Mononuclear cell (primary cell): ENCODE results near the gene KRTAP10-3. TPM values are rescaled to one million over a fixed set of nuclear protein-coding genes. Genes with fewer than 3 reads are reported as not detected.

Experiments
- H3K27me3 ChIP-seq: 2 replicates; pipeline ENCODE4 v1.6.0; 2011; ENCODE audit warnings: low read length, control low read depth; ENCODE audit not compliant: insufficient read depth
- H3K4me1 ChIP-seq: 2 replicates; pipeline ENCODE4 v1.5.1; 2011; ENCODE audit warnings: mild to moderate bottlenecking, low read length, control low read depth; ENCODE audit not compliant: insufficient read depth
- H3K4me3 ChIP-seq: 2 replicates; pipeline ENCODE4 v1.5.1; 2011; ENCODE audit warnings: mild to moderate bottlenecking, low read length, moderate library complexity
- H3K9me3 ChIP-seq: 2 replicates; pipeline ENCODE4 v1.5.1; 2011; ENCODE audit warnings: low read depth, mild to moderate bottlenecking, control low read depth, low read length
- total RNA-seq: library from RNA; depleted of rRNA; stranded (reverse); fragments of >200 nt; gene quantifications from one replicate; pipeline ENCODE4 v1.2.3, GENCODE V29; 2012

The KRTAP10-3 gene
- total RNA-seq, 1 donor = not detected

DNA sequence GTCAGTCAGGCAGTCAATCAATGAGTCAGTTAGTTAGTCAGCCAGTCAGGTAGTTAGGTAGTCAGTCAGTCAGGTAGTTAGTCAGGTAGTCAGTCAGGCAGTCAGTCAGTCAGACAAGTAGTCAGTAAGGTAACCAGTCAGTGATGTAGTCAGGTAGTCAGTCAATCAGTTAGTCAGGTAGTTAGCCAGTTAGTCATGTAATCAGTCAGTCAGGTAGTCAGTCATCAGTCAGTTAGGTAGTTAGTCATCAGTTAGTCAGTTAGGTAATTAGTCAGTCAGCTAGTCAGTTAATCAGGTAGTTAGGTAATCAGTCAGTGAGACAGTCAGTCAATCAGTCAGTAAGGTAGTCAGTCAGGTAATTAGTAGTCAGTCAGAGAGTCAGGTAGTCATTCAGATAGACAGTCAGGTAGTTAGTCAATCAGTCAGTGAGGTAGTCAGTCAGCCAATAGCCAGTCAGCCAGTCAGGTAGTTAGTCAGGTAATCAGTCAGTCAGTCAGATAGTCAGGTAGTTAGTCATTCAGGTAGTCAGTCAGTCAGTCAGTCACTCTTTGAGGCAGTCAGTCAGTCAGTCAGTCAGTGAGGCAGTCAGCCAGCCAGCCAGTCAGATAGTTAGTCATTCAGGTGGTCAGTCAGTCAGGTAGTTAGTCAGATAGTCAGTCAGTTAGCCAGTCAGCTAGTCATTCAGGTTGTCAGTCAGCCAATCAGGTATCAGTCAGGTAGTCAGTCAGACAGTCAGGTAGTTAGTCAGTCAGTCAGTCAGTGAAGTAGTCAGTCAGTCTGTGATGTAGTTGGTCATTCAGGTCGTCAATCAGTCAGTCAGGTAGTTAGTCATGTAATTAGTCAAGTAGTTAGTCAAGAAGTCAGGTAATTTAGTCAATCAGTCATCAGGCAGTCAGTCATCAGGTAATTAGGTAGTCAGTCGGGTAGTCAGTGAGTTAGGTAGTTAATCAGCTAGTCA, 33.9 kb downstream of the KRTAP10-3 start:
- Histone ChIP-seq H3K27me3 (no peaks in the 10 kb centered on the region), H3K9me3 (no peaks in the 10 kb centered on the region), H3K4me3 (no peak overlapping the region), H3K4me1 (no peaks in the 10 kb centered on the region)

DNA sequence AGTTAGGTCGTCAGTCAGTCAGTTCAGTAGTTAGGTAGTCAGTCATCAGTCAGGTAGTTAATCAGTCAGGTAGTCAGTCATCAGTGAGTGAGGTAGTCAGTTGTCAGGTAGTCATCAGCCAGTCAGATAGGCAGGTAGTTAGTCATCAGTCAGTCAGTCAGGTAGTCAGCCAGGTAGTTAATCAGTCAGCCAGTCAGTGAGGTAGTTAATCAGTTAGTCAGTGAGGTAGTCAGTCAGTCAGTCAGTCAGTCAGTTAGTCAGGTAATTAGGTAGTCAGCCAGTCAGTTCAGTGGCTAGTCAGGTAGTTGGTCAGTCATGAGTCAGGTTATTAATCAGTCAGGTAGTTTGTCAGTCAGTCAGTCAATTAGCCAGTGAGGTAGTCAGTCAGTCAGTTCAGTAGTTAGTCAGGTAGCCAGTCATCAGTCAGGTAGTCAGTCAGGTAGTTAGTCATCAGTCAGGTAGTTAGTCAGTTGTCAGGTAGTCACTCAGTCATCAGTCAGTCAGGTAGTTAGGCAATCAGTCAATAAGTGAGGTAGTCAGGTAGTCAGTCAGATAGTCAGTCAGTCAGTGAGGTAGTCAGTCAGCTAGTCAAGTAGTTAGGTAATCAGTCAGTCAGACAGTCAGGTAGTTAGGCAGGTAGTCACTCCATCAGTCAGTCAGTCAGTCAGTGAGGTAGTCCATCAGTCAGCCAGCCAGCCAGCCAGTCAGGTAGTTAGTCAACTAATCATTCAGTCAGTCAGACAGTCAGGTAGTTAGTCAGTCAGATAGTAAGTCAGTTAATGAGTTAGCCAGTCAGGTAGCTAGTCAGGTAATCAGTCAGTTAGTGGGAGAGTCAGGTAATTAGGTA, 34.8 kb downstream of the KRTAP10-3 start:
- H3K9me3 ChIP-seq = no peaks in the 10 kb centered on the region
- no peaks in the 10 kb centered on the region for H3K27me3 ChIP-seq
- H3K4me3 ChIP-seq = no peak overlapping the region
- no peaks in the 10 kb centered on the region for H3K4me1 ChIP-seq

DNA sequence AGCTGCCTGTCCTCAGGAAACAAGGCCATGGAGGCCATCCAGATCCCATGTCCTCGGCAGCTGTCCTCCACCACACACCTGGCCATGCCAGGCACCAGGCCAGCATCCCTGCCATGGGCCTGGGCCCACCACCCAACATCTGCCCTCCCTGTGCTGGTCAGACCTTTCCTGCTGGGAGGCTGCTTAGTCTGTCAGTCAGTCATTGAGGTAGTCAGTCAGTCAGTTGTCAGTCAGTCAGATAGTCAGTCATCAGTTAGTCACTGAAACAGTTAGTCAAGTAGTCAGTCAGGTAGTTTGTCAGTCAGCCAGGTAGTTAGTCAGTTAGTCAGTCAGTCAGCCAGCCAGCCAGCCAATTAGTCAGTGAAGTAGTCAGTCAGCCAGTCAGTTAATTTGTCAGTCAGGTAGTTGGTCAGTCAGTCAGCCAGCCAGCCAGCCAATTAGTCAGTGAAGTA, 35.8 kb downstream of the KRTAP10-3 start:
- H3K9me3 ChIP-seq = no peaks in the 10 kb centered on the region
- no peaks in the 10 kb centered on the region for H3K4me1 ChIP-seq
- H3K27me3 ChIP-seq = no peaks in the 10 kb centered on the region
- H3K4me3 ChIP-seq = no peak overlapping the region

- no peaks in the 10 kb centered on the region for H3K27me3 ChIP-seq
- no peak overlapping the region for H3K4me3 ChIP-seq
- H3K9me3 ChIP-seq = no peaks in the 10 kb centered on the region
- no peaks in the 10 kb centered on the region for H3K4me1 ChIP-seq
Observed at GRCh38 chr21:44521928-44522752, 36.5 kb downstream of the KRTAP10-3 start.

- H3K4me3 ChIP-seq = no peak overlapping the region
- no peaks in the 10 kb centered on the region for H3K4me1 ChIP-seq
- H3K9me3 ChIP-seq = no peaks in the 10 kb centered on the region
- H3K27me3 ChIP-seq = no peaks in the 10 kb centered on the region
Observed at GRCh38 chr21:44521301-44521927, 37.2 kb downstream of the KRTAP10-3 start.

DNA sequence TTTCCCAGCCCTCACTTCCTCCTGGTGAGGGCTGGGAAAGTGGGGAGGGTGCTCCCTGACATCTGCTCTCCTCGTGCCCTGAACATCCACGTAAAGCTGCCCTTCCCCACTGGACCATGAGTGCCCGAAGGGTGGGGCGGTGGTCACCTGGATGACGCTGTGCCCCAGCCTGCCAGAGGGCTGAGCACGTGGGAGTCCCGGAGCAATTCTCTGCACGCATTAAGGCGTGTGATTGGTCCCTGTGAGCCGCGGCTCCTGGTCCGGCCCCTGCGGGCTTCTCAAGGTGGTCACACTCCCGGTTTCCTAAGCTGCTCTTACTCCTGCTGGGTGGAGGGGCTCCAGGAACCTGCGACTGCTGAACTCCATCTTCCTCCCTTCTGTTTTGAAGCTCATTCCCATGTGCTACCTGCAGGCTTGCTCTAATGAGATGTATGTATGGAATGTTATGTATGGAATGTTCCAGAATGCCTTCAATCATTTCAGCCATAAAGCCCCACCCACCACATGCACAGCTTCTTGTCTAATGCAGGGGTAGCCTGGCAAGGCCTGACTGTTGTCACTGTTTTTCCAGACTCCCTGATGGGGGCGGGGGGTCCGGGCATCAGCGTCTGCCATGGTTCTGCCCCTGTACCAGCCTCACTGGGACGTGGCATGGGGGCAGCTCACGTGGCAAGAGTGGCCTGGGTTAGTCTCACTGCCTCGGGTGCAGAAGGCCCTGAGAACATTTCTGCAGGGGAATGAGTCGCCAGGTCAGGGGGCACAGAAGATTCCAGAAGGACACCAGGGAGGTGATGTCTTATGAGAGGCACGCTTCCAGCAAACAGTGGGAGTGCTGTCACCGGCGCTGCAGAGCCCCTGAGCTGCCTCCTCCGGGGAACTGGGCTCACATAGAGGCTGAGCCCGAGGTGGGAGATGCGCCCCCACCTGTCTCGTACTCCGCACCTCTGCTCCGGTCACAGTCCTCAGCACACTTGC, 38.0 kb downstream of the KRTAP10-3 start:
- Histone ChIP-seq H3K4me3 (no peak overlapping the region), H3K27me3 (no peaks in the 10 kb centered on the region), H3K9me3 (no peaks in the 10 kb centered on the region), H3K4me1 (no peaks in the 10 kb centered on the region)

- Histone ChIP-seq H3K27me3 (no peaks in the 10 kb centered on the region), H3K4me3 (no peak overlapping the region), H3K9me3 (no peaks in the 10 kb centered on the region), H3K4me1 (no peaks in the 10 kb centered on the region)
Observed at GRCh38 chr21:44519346-44520325, 39.0 kb downstream of the KRTAP10-3 start.

DNA sequence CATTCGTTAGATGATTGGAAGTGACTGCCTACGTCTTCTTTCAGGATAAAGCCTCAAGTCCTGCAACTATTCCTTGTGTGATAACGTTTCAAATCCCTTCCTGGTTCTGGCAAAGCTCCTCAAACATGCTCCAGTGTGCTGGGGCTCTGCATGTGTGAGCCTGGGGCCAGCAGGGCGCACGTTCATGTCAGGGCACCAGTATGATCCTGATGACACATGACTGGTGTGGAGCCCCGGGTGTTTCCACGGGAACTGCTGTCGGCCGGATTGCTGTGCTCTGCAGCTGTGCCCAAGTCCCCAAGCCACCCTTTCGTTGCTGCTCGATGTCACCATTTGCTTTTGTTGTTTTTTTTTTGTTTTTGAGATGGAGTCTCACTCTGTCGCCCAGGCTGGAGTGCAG, 39.9 kb downstream of the KRTAP10-3 start:
- Histone ChIP-seq H3K9me3 (no peaks in the 10 kb centered on the region), H3K4me3 (no peak overlapping the region), H3K4me1 (no peaks in the 10 kb centered on the region), H3K27me3 (no peaks in the 10 kb centered on the region)

GRCh38 chr21:44517175-44517899, 41.3 kb downstream of the KRTAP10-3 start:
- Histone ChIP-seq H3K27me3 (no peaks in the 10 kb centered on the region), H3K4me1 (no peaks in the 10 kb centered on the region), H3K4me3 (no peak overlapping the region), H3K9me3 (no peaks in the 10 kb centered on the region)

DNA sequence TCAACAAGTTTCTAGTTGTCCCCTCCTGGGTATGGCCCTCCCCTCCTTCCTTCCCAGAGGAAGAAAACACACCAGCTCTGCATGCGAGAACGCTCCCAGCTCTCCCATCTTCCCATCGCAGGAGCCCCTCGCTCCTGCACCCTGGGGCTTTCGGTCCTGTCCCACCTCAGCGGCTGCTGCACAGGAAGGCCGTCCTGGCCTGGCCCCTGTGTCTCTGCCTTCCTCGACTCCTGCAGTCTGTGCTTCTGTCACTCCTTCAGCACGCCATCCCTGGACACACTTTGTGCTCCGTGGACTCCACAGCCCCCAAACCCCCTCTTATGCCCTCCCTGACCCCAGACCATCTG, 41.8 kb downstream of the KRTAP10-3 start:
- H3K4me3 ChIP-seq = no peak overlapping the region
- H3K4me1 ChIP-seq = no peaks in the 10 kb centered on the region
- no peaks in the 10 kb centered on the region for H3K9me3 ChIP-seq
- H3K27me3 ChIP-seq = no peaks in the 10 kb centered on the region

GRCh38 chr21:44516342-44516741, 42.3 kb downstream of the KRTAP10-3 start:
- no peaks in the 10 kb centered on the region for H3K9me3 ChIP-seq
- no peak overlapping the region for H3K4me3 ChIP-seq
- no peaks in the 10 kb centered on the region for H3K27me3 ChIP-seq
- H3K4me1 ChIP-seq = no peaks in the 10 kb centered on the region
